HEK293 (cell line): ENCODE measurements around the gene NLRP1.

Source experiments
- CTCF ChIA-PET: fragments of 350-600 bp; formaldehyde crosslinking; extraction: SDS; loops from one replicate; lab custom pipeline; 2021; ENCODE audit warnings: antibody characterized with exemption; lab: Yijun Ruan, JAX
- POLR2A ChIA-PET: fragments of 300-600 bp; formaldehyde crosslinking; extraction: SDS; loops from one replicate; lab custom pipeline; 2020; ENCODE audit warnings: antibody characterized with exemption, inconsistent platforms; lab: Yijun Ruan, JAX
- H3K27ac ChIP-seq: fragments of 200-500 bp; sonication (Bioruptor generic); 2 replicates; pipeline ENCODE4 v1.5.1; 2014; ENCODE audit warnings: low read depth, low read length, control low read depth, inconsistent platforms; ENCODE audit errors: extremely low read depth
- H3K36me3 ChIP-seq, 2 experiments: fragments of 200-500 bp in 1 of 2; sonication (Bioruptor generic) in 1 of 2; 1 replicate in 1 of 2; 2 replicates in 1 of 2; pipeline ENCODE4 v1.5.1; 2014 to 2017; ENCODE audit warnings: inconsistent platforms in 2 of 2, low read length in 2 of 2; ENCODE audit not compliant: control insufficient read depth in 2 of 2, insufficient read depth in 1 of 2
- H3K4me1 ChIP-seq: fragments of 200-500 bp; sonication (Bioruptor generic); 2 replicates; pipeline ENCODE4 v1.5.1; 2014; ENCODE audit warnings: mild to moderate bottlenecking, low read length, inconsistent platforms; ENCODE audit not compliant: control insufficient read depth, insufficient read depth
- H3K4me3 ChIP-seq: 2 replicates; pipeline ENCODE4 v1.5.1; 2011; ENCODE audit warnings: low read depth, mild to moderate bottlenecking, control low read depth, low read length, moderate library complexity
- H3K9me3 ChIP-seq: fragments of 200-500 bp; sonication (Bioruptor generic); 2 replicates; pipeline ENCODE4 v1.5.1; 2014; ENCODE audit warnings: low read depth, low read length, inconsistent platforms; ENCODE audit not compliant: control insufficient read depth, insufficient read depth
- FEZF1 ChIP-seq: fragments of 450-650 bp; formaldehyde crosslinking; IDR thresholded peaks from 2 replicates; pipeline ENCODE4 v1.5.1; 2016; ENCODE audit warnings: missing biosample characterization, missing genetic modification characterization
- KLF17 ChIP-seq: fragments of 450-650 bp; formaldehyde crosslinking; IDR thresholded peaks from 2 replicates; pipeline ENCODE4 v1.5.1; 2016; ENCODE audit warnings: missing biosample characterization, missing genetic modification characterization
- PRDM10 ChIP-seq: fragments of 450-650 bp; formaldehyde crosslinking; IDR thresholded peaks from 2 replicates; pipeline ENCODE4 v1.5.1; 2016; ENCODE audit warnings: missing biosample characterization, missing genetic modification characterization
- WT1 ChIP-seq: fragments of 450-650 bp; formaldehyde crosslinking; IDR thresholded peaks from 2 replicates; pipeline ENCODE4 v1.5.1; 2016; ENCODE audit warnings: missing biosample characterization, missing genetic modification characterization
- ZBTB7A ChIP-seq: fragments of 450-650 bp; formaldehyde crosslinking; IDR thresholded peaks from 2 replicates; pipeline ENCODE4 v1.5.1; 2016; ENCODE audit warnings: low read depth, missing biosample characterization, missing genetic modification characterization
- ZFHX2 ChIP-seq: fragments of 450-650 bp; formaldehyde crosslinking; conservative IDR thresholded peaks from 2 replicates; pipeline ENCODE4 v1.5.1; 2016; ENCODE audit warnings: missing biosample characterization, missing genetic modification characterization
- ZIC2 ChIP-seq: fragments of 450-650 bp; formaldehyde crosslinking; IDR thresholded peaks from 2 replicates; pipeline ENCODE4 v1.5.1; 2016; ENCODE audit warnings: missing biosample characterization, missing genetic modification characterization
- ZNF133 ChIP-seq: fragments of 450-650 bp; formaldehyde crosslinking; IDR thresholded peaks from 2 replicates; pipeline ENCODE4 v1.5.1; 2016; ENCODE audit warnings: missing biosample characterization, missing genetic modification characterization
- ZNF148 ChIP-seq: fragments of 450-650 bp; formaldehyde crosslinking; IDR thresholded peaks from 2 replicates; pipeline ENCODE4 v1.5.0; 2017; ENCODE audit warnings: missing biosample characterization, missing genetic modification characterization, borderline replicate concordance
- ZNF266 ChIP-seq: fragments of 450-650 bp; formaldehyde crosslinking; IDR thresholded peaks from 2 replicates; pipeline ENCODE4 v1.5.1; 2016; ENCODE audit warnings: missing biosample characterization, missing genetic modification characterization, low read depth
- ZNF274 ChIP-seq, 2 experiments: fragments of 200-500 bp in 1 of 2; fragments of 450-650 bp in 1 of 2; sonication (Bioruptor generic) in 1 of 2; formaldehyde crosslinking in 1 of 2; IDR thresholded peaks; 2 replicates each; pipeline versions ENCODE4 v1.5.1 to v1.6.1; 2014 to 2016; ENCODE audit warnings: borderline replicate concordance in 1 of 2, inconsistent platforms in 1 of 2, low read length in 1 of 2, missing biosample characterization in 1 of 2, missing genetic modification characterization in 1 of 2
- ZNF513 ChIP-seq: fragments of 450-650 bp; IDR thresholded peaks from 2 replicates; pipeline ENCODE4 v1.5.1; 2018; ENCODE audit warnings: missing biosample characterization, missing genetic modification characterization
- ZNF561 ChIP-seq: fragments of 450-650 bp; IDR thresholded peaks from 2 replicates; pipeline ENCODE4 v1.5.1; 2018; ENCODE audit warnings: missing biosample characterization, missing genetic modification characterization, borderline replicate concordance
- ZNF596 ChIP-seq: fragments of 450-650 bp; IDR thresholded peaks from 2 replicates; pipeline ENCODE4 v1.5.0; 2018; ENCODE audit warnings: missing biosample characterization, mild to moderate bottlenecking, missing genetic modification characterization, moderate library complexity
- ZNF701 ChIP-seq: fragments of 450-650 bp; formaldehyde crosslinking; IDR thresholded peaks from 2 replicates; pipeline ENCODE4 v1.5.1; 2016; ENCODE audit warnings: missing biosample characterization, missing genetic modification characterization
- ZNF704 ChIP-seq: fragments of 450-650 bp; formaldehyde crosslinking; IDR thresholded peaks from 2 replicates; pipeline ENCODE4 v1.5.1; 2016; ENCODE audit warnings: missing biosample characterization, missing genetic modification characterization
- ZSCAN16 ChIP-seq: fragments of 450-650 bp; formaldehyde crosslinking; IDR thresholded peaks from 2 replicates; pipeline ENCODE4 v1.5.1; 2016; ENCODE audit warnings: missing biosample characterization, missing genetic modification characterization
- ZSCAN18 ChIP-seq: fragments of 450-650 bp; formaldehyde crosslinking; IDR thresholded peaks from 2 replicates; pipeline ENCODE4 v1.5.1; 2016; ENCODE audit warnings: missing biosample characterization, missing genetic modification characterization

The NLRP1 gene

GRCh38 chr17:5532581-5532980 is 51.7 kb downstream of the NLRP1 start (continued):
- TF ChIP-seq ZNF148 (tag by site-specific recombination) (no peak), FEZF1 (tag by site-specific recombination) (no peak)

- Histone ChIP-seq H3K4me3 (no peak overlapping the region), H3K9me3 (no peaks in the 10 kb centered on the region), H3K4me1 (peaks cover 8% of the 10 kb centered on the region; the same call in 1 of the 2 replicates), H3K36me3 (no peaks in the 10 kb centered on the region), H3K27ac (no peak overlapping the region)
- ChIA-PET CTCF (interaction anchor here (0.7 to 2.3 kb wide), 4 partner anchors 8 to 99 kb away, joined by 3 to 5 read pairs (median 4); no protein-coding TSS in a partner anchor), POLR2A (no interaction called here)
- TF ChIP-seq ZNF133, result no peak
- TF ChIP-seq WT1 (tag by site-specific recombination), result no peak
- TF ChIP-seq ZNF274 (IDR thresholded peaks at IDR 0.05; ENCODE audit: low read length), result no peak
- no peak for TF ChIP-seq ZNF274 (tag by site-specific recombination; IDR thresholded peaks at IDR 0.05; ENCODE audit: borderline replicate concordance)
- TF ChIP-seq ZNF266 (tag by site-specific recombination), result no peak
- no peak for TF ChIP-seq PRDM10 (tag by site-specific recombination)
- no peak for TF ChIP-seq ZSCAN18
- TF ChIP-seq ZBTB7A, result no peak
- TF ChIP-seq ZNF704 (tag by site-specific recombination), result no peak
Measured at GRCh38 chr17:5531085-5531418, 53.3 kb downstream of the NLRP1 start.

GRCh38 chr17:5530265-5531084 is 53.8 kb downstream of the NLRP1 start:
- Histone ChIP-seq H3K4me1 (peaks cover 8% of the 10 kb centered on the region; the same call in 1 of the 2 replicates), H3K27ac (no peak overlapping the region), H3K36me3 (no peaks in the 10 kb centered on the region), H3K4me3 (no peak overlapping the region), H3K9me3 (no peaks in the 10 kb centered on the region)
- POLR2A ChIA-PET, result interaction anchor here (0.8 kb wide), 1 partner anchor 29 kb away, joined by 3 read pairs; a partner anchor contains a TSS
- TF ChIP-seq ZNF596 (tag by site-specific recombination) (no peak), ZSCAN16 (tag by site-specific recombination) (no peak), ZNF701 (tag by site-specific recombination) (no peak), ZIC2 (tag by site-specific recombination) (peak; percentile 94), KLF17 (peak; percentile 55), ZNF561 (no peak), ZFHX2 (tag by site-specific recombination) (no peak), WT1 (tag by site-specific recombination) (peak; percentile 97), ZNF513 (no peak)
- CTCF ChIA-PET, result interaction anchor here (0.9 to 2.3 kb wide), 4 partner anchors 8 to 99 kb away, joined by 3 to 7 read pairs (median 4); a partner anchor contains a TSS
